Stromal cell of bone marrow (primary cell): ENCODE data around the gene CHST12.

Experiments
- DNase-seq: peaks from one replicate; pipeline ENCODE4 v3.0.0-alpha.2; 2012; ENCODE audit warnings: low read depth

The CHST12 gene

DNA sequence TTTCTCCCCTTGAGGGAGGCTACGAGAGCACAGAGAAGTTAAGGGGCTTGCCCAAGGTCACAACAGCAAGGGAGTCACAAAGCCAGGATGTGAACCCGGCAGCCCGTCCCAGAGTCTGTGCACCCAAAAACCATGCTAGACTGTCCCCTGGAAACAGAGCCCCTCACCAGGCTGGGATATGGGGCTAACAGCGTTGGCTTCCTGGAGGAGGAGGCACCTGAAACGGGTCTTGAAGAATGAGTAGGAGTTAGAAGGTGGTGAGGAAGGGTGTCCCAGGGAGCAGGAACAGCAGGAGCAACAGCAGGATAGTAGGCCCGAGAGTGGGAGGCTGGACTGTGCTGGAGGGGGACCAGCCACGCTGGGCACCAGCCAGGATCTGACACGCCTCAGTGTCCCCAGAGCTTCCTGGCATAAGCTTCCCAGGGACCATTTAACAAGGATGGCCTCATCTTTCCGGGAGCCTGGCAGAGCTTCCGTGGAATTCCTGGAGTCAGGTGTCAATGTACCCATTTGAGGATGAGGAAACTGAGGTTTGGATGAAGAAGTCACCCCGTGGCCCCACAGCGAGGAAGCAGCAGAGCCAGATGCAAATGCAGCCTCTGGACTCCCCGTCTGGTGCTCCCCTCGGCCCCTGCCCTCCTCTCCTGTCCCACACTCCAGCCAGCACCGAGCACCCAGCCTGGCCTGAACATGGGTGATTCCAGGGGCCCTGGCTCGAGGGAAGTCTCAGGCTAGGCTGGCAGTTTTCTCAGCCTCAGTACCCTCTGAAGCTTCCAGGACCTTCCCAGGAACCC, 76.1 kb downstream of the CHST12 start:
- DNase-seq: no peak

DNA sequence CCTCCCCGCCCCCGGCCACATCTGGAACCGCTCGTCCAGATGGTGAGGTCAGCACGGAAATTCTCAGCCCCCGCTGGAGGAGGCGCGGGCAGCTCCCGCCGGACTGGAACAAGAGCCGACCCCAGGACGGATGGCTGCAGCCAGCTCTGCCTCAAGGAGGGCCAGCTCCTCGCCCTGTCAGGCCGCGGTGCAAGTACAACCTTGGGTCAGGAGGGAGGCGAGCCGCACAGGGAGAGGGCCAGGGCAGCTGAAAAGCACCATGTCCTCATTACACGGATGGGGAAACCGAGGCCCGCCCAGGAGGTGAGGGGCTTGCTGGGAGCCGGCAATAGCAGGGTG, 76.6 kb downstream of the CHST12 start:
- no peak for DNase-seq

DNA sequence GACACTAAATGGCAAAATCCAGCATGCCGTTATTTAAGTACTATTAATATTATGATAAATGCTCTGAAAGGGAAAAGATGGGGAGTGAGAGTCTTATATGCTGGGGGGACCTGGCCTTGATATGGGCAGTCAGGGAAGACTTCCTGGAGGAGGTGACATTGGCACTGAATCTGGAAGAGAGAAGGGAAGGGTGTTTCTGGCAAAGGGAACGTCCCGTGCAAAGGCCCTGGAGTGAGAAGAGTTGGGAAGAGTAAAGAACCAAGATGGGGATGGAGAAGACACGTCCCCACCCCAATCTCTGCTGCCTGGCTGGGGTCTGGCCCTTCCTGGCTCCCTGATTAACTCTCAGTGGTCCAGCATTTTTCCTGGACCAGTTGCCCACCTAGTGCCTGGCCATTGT, 77.8 kb downstream of the CHST12 start:
- no peak for DNase-seq

DNA sequence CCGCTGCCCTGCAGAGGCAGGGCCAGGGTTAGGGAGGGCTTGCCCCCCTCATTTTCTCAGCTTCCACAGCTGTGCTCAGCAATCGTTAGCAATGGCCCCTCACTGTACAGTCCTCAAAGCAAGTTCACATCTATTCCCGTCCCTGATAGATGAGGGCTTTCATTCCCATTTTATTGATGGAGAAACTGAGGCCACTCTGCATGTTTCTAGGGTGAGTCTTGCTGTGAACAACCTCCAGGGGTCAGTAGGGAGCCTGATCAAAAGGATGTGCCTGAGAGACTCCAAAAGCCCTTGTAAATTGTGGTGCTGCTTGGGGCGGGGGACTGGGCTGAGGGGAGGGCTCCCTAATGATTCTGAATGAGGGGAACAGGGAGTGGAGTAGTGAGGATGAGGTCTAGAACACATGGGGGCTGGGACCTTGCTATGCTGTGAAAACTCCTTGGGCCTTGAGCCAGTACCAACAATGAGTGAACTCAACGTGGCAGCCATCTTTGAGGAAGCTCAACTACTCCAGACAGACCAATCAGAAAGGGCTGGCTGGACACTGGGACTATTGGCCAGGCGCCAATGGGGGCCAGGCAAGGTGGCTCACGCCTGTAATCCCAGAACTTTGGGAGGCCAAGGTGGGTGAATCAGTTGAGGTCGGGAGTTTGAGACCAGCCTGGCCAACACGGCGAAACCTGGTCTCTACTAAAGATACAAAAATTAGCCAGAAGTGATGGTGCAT, 79.5 kb downstream of the CHST12 start:
- no peak for DNase-seq

DNA sequence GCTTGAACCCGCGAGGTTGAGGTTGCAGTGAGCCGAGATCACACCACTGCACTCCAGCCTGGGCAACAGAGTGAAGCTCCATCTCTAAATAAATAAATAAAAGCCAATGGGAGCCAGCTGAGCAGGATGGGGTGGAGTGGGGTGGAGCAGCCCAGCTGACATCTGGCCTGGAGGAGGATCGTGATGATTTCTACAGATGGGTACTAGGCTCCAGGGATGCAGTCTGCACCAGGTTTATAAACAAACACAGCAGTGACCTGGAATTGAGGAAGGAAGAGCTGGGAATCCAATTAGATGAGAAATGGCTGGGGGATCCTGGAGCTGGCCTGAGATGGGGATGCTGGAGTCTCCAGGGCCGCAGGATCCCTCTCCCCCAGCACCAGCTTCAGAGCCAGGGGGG, 80.1 kb downstream of the CHST12 start:
- DNase-seq: no peak

DNA sequence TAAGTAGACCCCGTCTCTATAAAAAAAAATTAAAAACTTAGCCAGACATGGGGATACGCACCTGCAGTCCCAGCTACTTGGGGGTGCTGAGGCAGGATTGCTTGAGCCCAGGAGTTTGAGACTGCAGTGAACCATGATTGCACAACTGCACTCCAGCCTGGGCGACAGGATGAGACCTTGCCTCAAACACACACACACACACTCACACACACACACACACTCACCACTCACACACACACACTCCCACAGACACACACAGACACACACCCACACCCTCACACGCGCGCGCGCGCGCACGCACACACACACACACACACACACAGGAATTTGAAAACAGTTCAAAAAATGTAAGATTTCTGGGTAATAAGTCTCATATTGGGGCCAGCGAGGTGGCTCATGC, 81.5 kb downstream of the CHST12 start:
- no peak for DNase-seq

DNA sequence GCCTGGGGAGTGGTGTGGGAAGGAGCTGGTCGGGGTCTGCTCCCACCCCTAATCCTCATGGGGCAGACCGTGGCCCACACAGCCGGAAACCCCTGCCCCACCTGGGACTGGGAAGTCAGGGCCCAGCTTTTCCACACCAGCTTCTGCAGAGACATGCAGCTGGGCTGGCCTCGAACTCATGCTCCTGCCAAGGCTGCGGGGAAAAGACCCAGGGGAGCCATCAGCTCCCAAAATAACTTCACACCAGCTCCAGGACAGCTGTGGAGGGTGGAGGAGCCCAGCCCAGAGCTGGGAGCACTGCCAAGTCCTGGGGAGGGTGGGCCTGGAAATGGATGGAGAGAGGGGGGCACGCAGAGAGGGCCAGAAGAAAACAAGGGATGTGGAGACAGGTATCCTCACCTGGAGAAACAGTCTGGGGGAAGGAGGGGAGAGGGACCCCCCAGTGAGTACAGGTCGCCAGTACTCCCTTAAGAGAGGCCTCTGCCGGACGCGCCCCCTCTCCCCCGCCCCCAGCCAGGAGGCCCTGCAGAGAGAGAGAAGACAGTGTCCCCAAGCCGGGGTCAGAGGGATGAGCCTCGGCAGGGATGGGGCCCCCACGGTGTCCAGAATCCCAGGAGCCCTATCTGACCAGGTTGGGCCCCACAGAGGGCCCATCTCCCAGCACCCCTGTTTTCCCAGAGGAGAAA, 84.3 kb downstream of the CHST12 start:
- DNase-seq: no peak

DNA sequence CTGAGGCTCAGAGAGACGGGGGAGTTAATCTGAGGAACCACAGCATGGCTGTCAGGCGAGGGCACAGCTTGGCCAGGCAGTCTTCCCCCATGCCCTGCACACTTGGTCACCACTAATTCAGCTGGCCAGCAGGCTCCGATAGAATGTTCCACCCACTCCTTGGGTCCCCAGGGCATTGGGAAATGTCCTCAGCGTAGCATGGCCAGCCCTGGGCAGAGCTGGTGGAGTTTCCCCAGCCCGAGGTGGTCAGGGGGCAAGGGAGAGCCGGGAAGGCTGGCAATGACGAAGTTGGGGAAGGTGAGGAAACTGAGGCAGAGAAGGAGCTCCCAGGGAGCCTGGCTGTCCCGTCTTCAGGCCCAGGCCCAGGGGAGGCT, 84.8 kb downstream of the CHST12 start:
- DNase-seq: no peak

DNA sequence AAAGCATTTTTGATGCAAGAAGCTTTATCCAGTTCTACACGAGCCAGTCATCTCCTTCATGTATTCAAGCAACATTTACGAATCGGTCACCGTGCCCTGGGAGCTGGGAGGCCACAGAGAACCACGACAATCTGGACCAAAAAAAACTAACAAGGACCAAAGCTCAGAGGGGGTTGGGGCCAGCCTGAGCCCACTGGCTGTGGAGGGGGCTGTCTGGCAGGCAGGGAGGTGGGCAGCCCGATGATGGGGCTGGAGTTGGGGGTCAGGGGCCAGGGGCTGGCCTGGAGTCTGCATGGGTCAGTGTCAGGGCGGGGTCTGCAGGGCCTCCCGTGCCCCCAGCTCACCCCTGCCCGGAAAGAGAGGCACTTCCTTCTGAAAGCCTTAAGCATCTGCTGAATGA, 85.3 kb downstream of the CHST12 start:
- DNase-seq: no peak

DNA sequence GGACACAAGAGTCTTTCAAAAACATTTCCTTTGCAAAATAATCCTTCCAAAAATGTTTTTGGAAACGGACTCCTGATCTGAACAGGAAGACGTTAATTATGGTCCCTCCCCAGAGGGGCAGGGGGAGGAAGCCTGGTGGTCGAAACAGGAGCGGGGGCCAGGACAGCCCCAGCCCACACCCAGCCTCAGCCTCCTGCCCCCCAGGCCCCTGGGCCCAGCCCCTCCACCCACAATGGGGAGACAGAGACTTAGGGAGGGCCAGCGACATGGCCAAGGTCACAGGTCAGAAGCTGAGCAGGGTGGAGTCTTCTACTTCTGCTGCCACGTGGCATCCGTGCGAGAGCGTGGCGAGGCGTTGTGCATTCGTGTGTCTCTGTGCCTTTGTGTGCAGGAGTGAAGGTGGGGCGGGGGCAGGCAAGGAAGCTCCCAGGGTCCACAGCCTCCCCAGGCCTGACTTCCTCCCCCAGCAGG, 86.8 kb downstream of the CHST12 start:
- no peak for DNase-seq

DNA sequence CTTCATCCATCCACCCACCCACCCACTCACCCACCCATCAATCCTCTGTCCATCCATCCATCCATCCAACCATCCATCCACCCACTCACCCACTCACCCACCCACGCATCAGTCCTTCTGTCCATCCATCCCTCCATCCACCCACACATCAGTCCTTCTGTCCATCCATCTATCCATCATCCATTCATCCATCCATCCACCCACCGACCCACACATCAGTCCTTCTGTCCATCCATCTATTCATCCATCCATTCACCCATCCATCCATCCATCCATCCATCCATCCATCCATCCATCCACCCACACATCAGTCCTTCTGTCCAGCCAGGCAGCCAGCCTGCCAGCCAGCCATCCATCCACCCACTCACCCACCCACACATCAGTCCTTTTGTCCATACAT, 88.6 kb downstream of the CHST12 start:
- DNase-seq: no peak

DNA sequence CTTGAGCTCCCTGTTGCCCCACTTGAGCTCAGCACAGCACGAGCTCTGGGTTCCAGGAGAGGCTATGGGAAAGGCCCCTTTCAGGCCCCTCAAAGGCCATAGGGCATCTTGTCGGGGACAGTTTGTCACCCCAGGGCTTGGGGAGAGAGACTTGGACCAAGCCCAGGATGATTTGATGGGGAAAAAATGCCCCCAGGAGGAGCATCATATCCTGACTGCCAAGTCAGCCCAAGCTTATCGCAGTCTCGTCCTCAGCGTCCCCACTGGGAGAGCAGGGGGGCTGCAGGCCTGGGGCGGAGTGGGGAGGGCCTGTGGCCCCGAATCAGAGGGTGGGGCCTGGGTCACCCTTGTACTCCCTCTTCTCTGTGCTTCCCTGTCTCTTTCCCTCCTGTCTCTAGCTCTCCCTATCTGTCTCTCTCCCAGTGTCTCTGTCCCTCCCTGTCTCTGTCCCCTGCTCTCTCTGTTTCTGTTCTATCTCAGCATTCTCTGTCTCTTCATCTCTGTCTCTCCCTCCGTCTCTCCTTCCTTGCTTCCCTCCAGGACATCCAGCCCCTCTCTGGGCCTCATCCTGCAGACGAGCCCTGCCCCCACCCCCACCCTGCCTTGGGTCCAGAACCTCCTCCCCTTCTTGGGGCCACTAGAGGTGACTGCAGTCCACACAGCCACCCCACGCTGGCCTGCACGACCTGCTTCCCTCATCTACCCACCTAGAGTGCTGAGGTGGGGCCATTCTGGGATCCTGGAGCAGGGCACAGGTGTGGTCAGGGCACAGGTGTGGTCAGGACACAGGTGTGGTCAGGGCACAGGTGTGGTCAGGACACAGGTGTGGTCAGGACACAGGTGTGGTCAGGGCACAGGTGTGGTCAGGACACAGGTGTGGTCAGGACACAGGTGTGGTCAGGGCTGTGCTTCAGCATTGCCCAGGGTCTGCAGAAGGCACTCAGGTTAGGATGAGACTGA, 90.1 kb downstream of the CHST12 start:
- no peak for DNase-seq

DNA sequence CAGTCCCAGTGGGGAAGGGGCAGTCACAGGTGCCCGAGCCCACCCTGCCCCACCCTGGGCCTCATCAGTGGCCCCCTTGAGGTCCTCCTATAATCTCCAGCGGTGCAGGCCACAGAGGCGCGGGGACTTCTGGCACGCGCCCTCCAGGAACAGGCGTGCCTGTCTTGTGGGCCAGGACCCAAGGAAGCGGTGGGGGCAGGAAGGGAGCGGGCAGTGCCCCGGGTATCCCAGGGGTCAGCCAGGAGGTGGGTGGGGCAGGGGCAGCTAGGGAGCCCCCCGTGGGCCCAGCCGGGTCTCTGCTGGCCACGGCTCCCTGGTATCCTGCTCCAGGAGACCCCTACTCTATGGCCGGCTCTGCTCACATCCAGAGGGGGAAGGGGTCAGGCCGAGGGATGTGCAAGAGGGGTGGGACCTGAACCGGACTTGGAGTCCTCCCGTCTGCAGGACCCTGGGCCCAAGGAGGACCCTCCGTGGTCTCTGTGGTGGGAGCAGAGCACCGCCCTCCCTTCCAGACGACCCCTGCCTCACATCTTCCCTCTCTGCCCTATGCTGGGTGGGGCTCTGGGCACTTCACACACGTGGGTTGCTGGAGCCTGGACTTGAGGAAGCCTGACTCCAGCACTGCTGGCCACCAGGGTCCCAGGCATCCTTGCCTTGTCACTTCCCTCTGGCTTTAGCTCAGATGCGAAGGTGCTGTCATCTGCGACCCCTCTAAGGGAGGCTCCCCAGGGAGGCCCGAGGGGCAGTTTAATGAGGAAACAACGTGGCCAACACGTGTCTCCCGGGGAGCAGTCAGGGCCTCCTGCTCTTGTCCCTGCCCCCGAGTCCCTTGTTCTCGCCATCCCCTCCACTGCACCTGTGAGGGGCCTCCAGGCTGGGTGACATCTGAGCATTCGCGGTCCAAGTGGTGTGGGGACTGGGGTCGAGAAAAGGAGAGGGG, 91.0 kb downstream of the CHST12 start:
- DNase-seq: no peak

DNA sequence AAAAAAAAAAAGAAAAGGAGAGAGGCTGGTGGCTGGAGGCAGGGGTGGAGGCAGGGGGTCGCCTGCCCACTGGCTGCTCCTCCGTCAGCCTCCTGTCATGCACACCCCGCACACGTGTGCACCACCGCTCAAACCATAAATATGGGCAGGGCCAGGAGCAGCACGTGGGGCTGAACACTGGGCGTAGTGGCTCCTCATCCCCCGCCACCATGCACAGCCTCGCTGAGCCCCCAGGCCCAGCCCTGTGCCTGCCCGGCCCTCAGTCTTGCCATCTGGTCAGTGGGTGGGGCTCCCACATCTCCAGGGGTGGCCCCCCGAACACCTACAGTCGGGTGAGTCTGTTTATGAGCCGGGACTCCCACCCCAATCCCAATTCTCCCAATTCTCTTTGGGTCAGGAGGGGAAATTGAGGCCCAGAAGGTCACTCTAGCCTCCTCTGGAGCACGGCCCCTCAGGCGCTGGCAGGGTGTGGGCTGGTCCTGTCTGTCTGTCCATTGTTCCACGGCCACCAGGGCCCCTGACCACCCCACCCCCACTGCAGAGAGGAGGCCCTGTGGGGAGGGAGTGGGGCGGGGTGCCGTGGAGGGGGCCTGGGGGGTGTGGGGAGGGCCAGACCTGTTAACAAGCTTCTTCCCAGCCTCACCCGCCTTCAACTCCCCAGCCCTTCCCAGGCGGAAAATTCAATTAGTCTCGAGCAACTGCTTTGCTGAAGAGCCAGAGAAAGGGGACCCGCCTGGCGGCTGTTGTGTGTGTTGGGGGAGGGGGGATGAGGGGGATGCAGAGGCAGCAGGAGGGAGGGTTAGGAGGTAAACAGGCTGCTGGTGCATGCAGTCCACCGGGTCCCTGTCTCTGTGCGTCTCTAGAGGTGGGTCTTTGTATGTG, 92.2 kb downstream of the CHST12 start:
- no peak for DNase-seq

DNA sequence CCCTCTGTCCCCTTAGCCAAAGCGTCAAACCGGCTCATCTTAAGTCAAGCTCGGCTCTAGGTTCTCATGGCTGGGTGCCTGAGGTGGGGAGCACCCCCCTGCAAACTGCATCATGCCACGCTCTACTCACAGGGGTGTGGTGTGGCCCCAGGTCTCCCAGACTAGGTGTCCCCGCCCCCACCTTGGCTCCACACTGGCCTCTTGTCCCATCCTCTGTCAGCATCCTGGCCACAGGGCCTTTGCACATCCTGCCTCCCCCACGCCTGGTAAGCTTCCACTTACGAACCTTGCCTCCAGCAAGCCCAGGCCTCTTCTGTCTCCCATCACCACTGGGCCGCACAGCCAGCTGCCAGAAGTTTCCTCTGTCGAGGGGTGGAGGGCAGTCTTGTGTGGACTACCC, 93.0 kb downstream of the CHST12 start:
- DNase-seq: no peak

DNA sequence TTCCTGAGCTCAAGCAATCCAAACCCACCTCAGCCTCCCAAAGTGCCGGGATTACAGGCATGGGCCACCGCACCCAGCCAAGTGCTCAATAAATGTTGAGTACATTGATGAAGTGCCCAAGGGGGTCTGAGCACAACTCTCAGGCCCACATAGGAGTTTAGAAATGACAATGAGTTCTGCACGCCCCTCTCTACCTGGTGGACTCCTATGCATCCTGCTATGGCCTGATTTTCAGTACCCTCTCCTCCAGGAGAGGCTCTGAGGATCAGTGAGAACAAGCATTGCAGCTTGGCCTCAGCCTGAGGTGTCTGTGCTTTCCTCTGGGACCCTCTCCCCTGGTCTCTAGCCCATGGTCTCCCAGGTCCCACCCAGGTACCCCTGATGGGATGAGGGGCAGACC, 93.7 kb downstream of the CHST12 start:
- DNase-seq: no peak

DNA sequence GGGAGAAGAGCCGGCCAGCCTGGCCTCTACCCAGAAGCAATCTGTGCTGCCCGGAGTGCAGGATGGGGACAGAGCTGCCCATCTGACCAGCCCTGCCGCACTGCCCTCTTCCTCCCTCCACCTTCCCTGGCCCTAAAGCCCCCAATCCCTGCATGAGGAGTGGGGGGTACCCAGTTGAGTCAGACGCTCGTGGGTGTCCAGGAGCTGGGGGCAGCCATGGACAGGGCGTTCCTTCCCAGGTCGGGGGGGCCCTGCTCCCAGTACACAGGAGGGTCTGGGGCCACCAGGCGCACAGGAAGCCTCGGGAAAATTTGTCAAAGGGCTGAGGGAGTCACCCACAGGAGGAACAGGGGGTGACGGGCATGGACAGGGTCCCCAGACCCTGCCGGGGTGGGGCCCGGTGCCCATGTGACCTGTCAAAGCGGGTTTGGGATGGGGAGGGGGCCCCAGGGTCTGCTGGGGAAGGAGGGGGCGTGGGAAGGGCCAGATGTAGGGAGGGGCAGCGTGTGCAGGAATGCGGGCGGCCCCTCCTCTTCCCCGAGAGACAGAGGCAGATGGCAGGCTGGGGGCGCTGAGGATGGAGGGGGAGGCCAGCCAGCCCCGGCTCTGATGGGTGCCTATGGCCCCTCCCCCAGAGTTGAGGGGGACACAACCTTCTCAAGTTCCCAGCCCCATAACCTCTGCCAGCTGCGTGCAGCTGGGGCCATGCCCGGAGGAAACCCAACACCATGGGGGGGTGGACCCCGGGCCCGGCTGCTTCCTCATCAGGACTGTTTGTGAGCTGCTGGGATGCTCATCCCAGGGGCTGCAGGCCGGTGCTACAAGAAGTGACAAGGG, 94.3 kb downstream of the CHST12 start:
- DNase-seq: no peak
